Measurements from ENCODE around the gene HYAL4.
A peak's percentile ranks its signal among the peaks of the same experiment; 100 is the strongest.
"Not testable (repeated sequence)": the region's sequence is repeated elsewhere in the genome, so short reads cannot be mapped to it uniquely, and the experiment has no call there.

Gene HYAL4

GRCh38 chr7:123847868-123848267 is 2.9 kb downstream of the HYAL4 start:
- no peak overlapping the region for H3K27ac ChIP-seq
- TF ChIP-seq CTCF (conservative IDR thresholded peaks at IDR 0.05), result no peak

- H3K27ac ChIP-seq, result no peak overlapping the region
- no peak for TF ChIP-seq CTCF (conservative IDR thresholded peaks at IDR 0.05)
These were observed 4.9 kb downstream of the HYAL4 start for GRCh38 chr7:123849855-123850254.

- not testable (repeated sequence) for H3K27ac ChIP-seq
These were observed 6.4 kb downstream of the HYAL4 start for GRCh38 chr7:123851404-123851803.

GRCh38 chr7:123854291-123854690 is 9.3 kb downstream of the HYAL4 start:
- H3K27ac ChIP-seq, result not testable (repeated sequence)

- not testable (repeated sequence) for H3K27ac ChIP-seq
- peak; percentile 26 for TF ChIP-seq CTCF (conservative IDR thresholded peaks at IDR 0.05)
These were observed 11.5 kb downstream of the HYAL4 start for GRCh38 chr7:123856428-123856827.

- no peak overlapping the region for H3K27ac ChIP-seq
- no peak for TF ChIP-seq CTCF (conservative IDR thresholded peaks at IDR 0.05)
These were observed 15.9 kb downstream of the HYAL4 start for GRCh38 chr7:123860848-123861247.

GRCh38 chr7:123862775-123863174 is 17.8 kb downstream of the HYAL4 start:
- no peak overlapping the region for H3K27ac ChIP-seq

GRCh38 chr7:123863461-123863860 is 18.5 kb downstream of the HYAL4 start:
- H3K27ac ChIP-seq, result no peak overlapping the region
- no peak for TF ChIP-seq CTCF (conservative IDR thresholded peaks at IDR 0.05)

More at GRCh38 chr7:123862775-123863174, 17.8 kb downstream of the HYAL4 start:
- TF ChIP-seq CTCF (conservative IDR thresholded peaks at IDR 0.05), result no peak

- no peak for TF ChIP-seq CTCF (conservative IDR thresholded peaks at IDR 0.05)
These were observed 19.0 kb downstream of the HYAL4 start for GRCh38 chr7:123864012-123864411.

More at GRCh38 chr7:123864012-123864411, 19.0 kb downstream of the HYAL4 start:
- no peak overlapping the region for H3K27ac ChIP-seq

Measured in VCaP (cell line).